ENCODE results near the gene CCDC88B.

CCDC88B gene

GRCh38 chr11:64388894-64389293 is 48.9 kb downstream of the CCDC88B start:
- TF ChIP-seq CTCF (IDR thresholded peaks at IDR 0.05; ENCODE audit: low read depth, low read length, missing control alignments) = no peak
- no peak for DNase-seq (ENCODE audit: low read depth)
- no peak overlapping the region for H3K4me3 ChIP-seq (ENCODE audit: low read depth, low read length)

- DNase-seq (ENCODE audit: low read depth) = no peak
- no peak overlapping the region for H3K4me3 ChIP-seq (ENCODE audit: low read depth, low read length)
- TF ChIP-seq CTCF (IDR thresholded peaks at IDR 0.05; ENCODE audit: low read depth, low read length, missing control alignments) = no peak
Observed at GRCh38 chr11:64389851-64390250, 49.8 kb downstream of the CCDC88B start.

- H3K4me3 ChIP-seq (ENCODE audit: low read depth, low read length) = no peak overlapping the region
- TF ChIP-seq CTCF (IDR thresholded peaks at IDR 0.05; ENCODE audit: low read depth, low read length, missing control alignments) = no peak
- no peak for DNase-seq (ENCODE audit: low read depth)
Observed at GRCh38 chr11:64390558-64390957, 50.6 kb downstream of the CCDC88B start.

- TF ChIP-seq CTCF (IDR thresholded peaks at IDR 0.05; ENCODE audit: low read depth, low read length, missing control alignments) = no peak
- DNase-seq (ENCODE audit: low read depth) = no peak
- H3K4me3 ChIP-seq (ENCODE audit: low read depth, low read length) = no peak overlapping the region
Observed at GRCh38 chr11:64391839-64392238, 51.8 kb downstream of the CCDC88B start.

- DNase-seq (ENCODE audit: low read depth) = no peak
- H3K4me3 ChIP-seq (ENCODE audit: low read depth, low read length) = no peak overlapping the region
- no peak for TF ChIP-seq CTCF (IDR thresholded peaks at IDR 0.05; ENCODE audit: low read depth, low read length, missing control alignments)
Observed at GRCh38 chr11:64395545-64396078, 55.6 kb downstream of the CCDC88B start.

GRCh38 chr11:64396079-64396591 is 56.1 kb downstream of the CCDC88B start:
- no peak overlapping the region for H3K4me3 ChIP-seq (ENCODE audit: low read depth, low read length)
- DNase-seq (ENCODE audit: low read depth) = no peak

More at GRCh38 chr11:64396079-64396591, 56.1 kb downstream of the CCDC88B start:
- TF ChIP-seq CTCF (IDR thresholded peaks at IDR 0.05; ENCODE audit: low read depth, low read length, missing control alignments) = no peak

All from GM12864 (cell line).